GM12873 (cell line): ENCODE results near the gene SNAPIN.

Experiments
- CTCF ChIP-seq: IDR thresholded peaks from 2 replicates; pipeline ENCODE4 v1.5.1; 2012; ENCODE audit warnings: low read depth, mild to moderate bottlenecking, moderate library complexity, low read length, control low read depth; ENCODE audit not compliant: insufficient read depth; ENCODE audit errors: missing control alignments

SNAPIN gene

GRCh38 chr1:153697191-153698019 lies 38.9 kb downstream of the SNAPIN start:
- TF ChIP-seq CTCF = no peak

GRCh38 chr1:153698020-153698922 lies 39.8 kb downstream of the SNAPIN start:
- no peak for TF ChIP-seq CTCF

GRCh38 chr1:153698923-153699714 lies 40.6 kb downstream of the SNAPIN start:
- TF ChIP-seq CTCF = no peak

GRCh38 chr1:153699768-153700167 lies 41.3 kb downstream of the SNAPIN start:
- TF ChIP-seq CTCF = no peak

GRCh38 chr1:153705484-153705883 lies 47.0 kb downstream of the SNAPIN start:
- no peak for TF ChIP-seq CTCF

GRCh38 chr1:153711026-153711425 lies 52.5 kb downstream of the SNAPIN start:
- TF ChIP-seq CTCF = no peak
